ENCODE results near the gene SCAMP4. TPM values are rescaled to one million over a fixed set of nuclear protein-coding genes. Genes with fewer than 3 reads are reported as not detected.

Gene SCAMP4
- total RNA-seq, 3 donors from 2014 or later: 57.2 to 61.3 (median 59.8) TPM

- TF ChIP-seq, protein P1, sequence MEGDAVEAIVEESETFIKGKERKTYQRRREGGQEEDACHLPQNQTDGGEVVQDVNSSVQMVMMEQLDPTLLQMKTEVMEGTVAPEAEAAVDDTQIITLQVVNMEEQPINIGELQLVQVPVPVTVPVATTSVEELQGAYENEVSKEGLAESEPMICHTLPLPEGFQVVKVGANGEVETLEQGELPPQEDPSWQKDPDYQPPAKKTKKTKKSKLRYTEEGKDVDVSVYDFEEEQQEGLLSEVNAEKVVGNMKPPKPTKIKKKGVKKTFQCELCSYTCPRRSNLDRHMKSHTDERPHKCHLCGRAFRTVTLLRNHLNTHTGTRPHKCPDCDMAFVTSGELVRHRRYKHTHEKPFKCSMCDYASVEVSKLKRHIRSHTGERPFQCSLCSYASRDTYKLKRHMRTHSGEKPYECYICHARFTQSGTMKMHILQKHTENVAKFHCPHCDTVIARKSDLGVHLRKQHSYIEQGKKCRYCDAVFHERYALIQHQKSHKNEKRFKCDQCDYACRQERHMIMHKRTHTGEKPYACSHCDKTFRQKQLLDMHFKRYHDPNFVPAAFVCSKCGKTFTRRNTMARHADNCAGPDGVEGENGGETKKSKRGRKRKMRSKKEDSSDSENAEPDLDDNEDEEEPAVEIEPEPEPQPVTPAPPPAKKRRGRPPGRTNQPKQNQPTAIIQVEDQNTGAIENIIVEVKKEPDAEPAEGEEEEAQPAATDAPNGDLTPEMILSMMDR (IDR thresholded peaks at IDR 0.05): no peak
- intact Hi-C loops (cut with DNase I, micrococcal nuclease): no loop called here
- no peaks in the 10 kb centered on the region for H3K9me3 ChIP-seq
- DNase-seq (peak; percentile 92 to 94 (median 93)), ATAC-seq (peak; percentile 67)
- H3K36me3 ChIP-seq (ENCODE audit: low read depth): no peaks in the 10 kb centered on the region
- H3K4me1 ChIP-seq (ENCODE audit: low read depth): peaks cover 28% of the 10 kb centered on the region
- H3K4me3 ChIP-seq: no peak overlapping the region
These were observed 6.8 kb downstream of the SCAMP4 start for GRCh38 chr19:1911995-1912394.

- Histone ChIP-seq H3K4me1 (ENCODE audit: low read depth) (peaks cover 22% of the 10 kb centered on the region), H3K4me3 (no peak overlapping the region), H3K9me3 (no peaks in the 10 kb centered on the region), H3K36me3 (ENCODE audit: low read depth) (no peaks in the 10 kb centered on the region)
- TF ChIP-seq, protein P1 (IDR thresholded peaks at IDR 0.05): no peak
- ATAC-seq (no peak), DNase-seq (no peak)
- intact Hi-C loops (cut with DNase I, micrococcal nuclease): no loop called here
These were observed 7.7 kb downstream of the SCAMP4 start for GRCh38 chr19:1912760-1913505.

DNA sequence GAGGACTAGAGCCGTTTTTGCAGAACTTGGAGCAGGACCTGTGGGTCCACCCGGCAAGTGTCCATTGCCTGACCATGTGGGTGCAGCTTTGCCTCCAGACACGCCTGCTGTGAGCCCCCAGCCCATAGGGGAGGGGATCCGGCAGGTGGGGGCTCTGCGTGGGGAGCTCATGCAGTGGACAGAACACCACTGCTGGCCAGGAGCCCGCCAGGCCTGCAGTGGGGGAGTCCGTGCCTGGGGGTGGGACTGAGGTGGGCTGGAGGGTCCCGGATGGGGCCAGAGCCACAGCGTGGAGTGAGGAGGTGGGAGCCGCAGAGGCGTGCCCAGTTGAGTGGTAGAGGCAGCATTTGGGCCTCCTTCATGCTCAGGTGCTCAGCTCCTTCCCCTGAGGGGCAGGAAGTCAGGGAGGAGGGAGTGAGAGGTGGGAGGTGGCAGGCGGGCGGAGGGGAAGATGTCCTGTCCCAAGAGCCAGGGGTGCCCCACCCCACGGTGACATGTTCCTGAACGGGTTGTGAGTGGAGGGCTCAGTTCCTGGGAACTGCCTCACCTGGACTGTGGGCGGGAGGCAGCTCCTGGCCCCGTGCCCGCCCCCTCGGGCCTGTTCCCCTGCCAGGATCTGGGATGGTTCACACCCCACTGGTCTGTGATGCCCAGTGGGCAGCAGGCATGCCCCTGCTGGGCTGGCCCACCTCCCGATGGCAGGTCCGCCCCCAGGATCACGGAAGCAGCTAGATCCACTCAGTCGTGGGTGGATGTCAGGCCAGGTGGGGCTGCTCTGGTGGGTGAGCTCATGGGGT is 8.8 kb downstream of the SCAMP4 start:
- Histone ChIP-seq H3K36me3 (ENCODE audit: low read depth) (no peaks in the 10 kb centered on the region), H3K4me3 (no peak overlapping the region), H3K9me3 (no peaks in the 10 kb centered on the region), H3K4me1 (ENCODE audit: low read depth) (peaks cover 16% of the 10 kb centered on the region)
- intact Hi-C loops (cut with DNase I, micrococcal nuclease): no loop called here
- no peak for ATAC-seq
- DNase-seq: no peak
- TF ChIP-seq, protein P1 (IDR thresholded peaks at IDR 0.05): no peak

DNA sequence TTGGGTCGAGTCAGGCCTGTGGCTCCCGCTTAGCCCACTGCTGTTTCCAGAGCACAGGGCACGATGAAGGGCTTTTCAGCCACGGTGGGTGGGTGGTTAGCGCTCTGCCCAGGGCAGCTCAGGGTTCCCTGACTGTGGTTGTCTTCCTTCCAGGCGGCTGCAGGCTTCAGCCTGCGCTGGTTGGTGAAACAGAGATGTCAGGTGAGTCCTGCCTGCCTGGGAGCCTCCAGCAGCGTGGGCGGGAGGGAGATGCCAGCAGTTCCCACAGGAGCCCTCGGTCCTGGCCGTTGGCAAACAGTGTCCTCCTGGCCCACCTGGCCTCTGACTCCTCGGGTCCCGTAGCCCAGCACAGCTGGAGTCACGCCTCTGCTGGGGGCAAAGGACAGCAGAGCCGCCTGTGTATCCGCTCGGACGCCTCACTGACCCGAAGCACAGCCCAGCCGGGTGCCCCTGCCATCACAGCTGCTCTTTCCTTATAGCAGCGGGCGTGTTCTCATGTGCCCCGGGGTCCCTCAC is 9.7 kb downstream of the SCAMP4 start:
- H3K36me3 ChIP-seq (ENCODE audit: low read depth): no peaks in the 10 kb centered on the region
- TF ChIP-seq, protein P1 (IDR thresholded peaks at IDR 0.05): no peak
- no peaks in the 10 kb centered on the region for H3K9me3 ChIP-seq
- intact Hi-C loops (cut with DNase I, micrococcal nuclease): no loop called here
- ATAC-seq (no peak), DNase-seq (no peak)
- H3K4me3 ChIP-seq: no peak overlapping the region
- H3K4me1 ChIP-seq (ENCODE audit: low read depth): peaks cover 8% of the 10 kb centered on the region

DNA sequence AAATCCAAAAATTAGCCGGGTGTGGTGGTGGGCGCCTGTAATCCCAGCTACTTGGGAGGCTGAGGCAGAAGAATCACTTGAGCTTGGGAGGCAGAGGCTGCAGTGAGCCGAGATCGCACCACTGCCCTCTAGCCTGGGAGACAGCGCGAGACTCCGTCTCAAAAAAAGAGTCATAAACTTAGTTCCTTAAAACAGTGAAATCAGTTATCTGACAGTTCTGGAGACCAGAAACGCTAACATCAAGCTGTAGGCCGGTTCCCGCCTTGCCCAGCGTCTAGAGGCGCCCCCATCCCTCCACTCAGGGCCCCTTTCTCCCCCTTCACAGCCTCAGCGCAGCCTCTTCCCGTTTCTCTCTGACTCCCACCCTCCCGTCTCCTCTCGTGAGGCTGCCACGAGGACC is 11.9 kb downstream of the SCAMP4 start:
- Histone ChIP-seq H3K4me1 (ENCODE audit: low read depth) (peaks cover 3% of the 10 kb centered on the region), H3K4me3 (no peak overlapping the region), H3K9me3 (no peaks in the 10 kb centered on the region), H3K36me3 (ENCODE audit: low read depth) (no peaks in the 10 kb centered on the region)
- intact Hi-C loops (cut with DNase I, micrococcal nuclease): no loop called here
- TF ChIP-seq, protein P1 (IDR thresholded peaks at IDR 0.05): no peak
- DNase-seq (no peak), ATAC-seq (no peak)

Data from mucosa of descending colon (tissue), 3 donors.